ENCODE data around the gene ZBTB34. TPM values are rescaled to one million over a fixed set of nuclear protein-coding genes. Genes with fewer than 3 reads are reported as not detected.

Gene ZBTB34
- total RNA-seq, 1 donor from 2014 or later, result 7.0 TPM

Other genes starting within 250 kb of the ZBTB34 start
- gene LMX1B, start 246.7 kb upstream of the ZBTB34 start, total RNA-seq, result not detected in 2 replicates
- gene ZBTB43, start 55.6 kb upstream of the ZBTB34 start, total RNA-seq, result 10.6 and 18.8 TPM in 2 replicates
- gene RALGPS1, start 54.1 kb downstream of the ZBTB34 start, total RNA-seq, result 1.7 and 2.0 TPM in 2 replicates